ENCODE results near the gene UCN2.

The UCN2 gene

DNA sequence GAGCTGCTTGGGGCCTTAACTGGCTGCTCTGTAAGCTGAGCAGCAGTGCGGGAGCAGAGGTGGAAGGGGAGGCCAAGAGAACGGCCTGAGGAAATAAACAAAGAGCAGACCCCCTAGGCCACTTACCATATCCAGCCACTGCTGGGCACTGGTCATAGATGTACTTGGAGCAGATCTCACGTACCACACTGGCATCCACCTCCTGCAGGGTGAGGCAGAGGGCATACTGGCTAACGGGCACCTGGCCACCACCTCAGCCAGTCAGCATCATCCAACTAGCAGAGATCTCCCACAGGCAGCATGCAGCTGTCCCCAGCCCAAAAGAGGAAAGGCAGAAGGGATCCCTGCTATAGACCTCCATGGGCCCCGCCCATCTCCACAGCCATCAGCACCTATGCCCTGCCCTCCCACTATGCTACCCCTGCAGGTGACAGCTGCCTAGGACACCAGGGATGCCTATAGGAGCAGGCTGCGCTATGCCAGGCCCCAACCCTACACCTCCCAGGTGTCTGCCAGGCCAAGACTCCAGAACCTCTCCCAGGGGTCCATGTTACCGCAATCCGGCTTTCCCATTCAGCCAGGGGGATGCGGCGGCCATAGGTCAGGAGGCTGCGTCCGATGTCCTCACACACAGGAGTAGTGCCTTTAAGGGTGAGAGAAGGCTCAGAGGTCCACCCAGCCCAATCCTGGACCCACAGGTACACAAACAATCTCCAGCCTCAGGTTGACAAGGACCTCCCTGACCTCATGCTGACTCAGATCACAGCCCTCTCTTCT, 36.1 kb upstream of the UCN2 start:
- TF ChIP-seq, protein P1, sequence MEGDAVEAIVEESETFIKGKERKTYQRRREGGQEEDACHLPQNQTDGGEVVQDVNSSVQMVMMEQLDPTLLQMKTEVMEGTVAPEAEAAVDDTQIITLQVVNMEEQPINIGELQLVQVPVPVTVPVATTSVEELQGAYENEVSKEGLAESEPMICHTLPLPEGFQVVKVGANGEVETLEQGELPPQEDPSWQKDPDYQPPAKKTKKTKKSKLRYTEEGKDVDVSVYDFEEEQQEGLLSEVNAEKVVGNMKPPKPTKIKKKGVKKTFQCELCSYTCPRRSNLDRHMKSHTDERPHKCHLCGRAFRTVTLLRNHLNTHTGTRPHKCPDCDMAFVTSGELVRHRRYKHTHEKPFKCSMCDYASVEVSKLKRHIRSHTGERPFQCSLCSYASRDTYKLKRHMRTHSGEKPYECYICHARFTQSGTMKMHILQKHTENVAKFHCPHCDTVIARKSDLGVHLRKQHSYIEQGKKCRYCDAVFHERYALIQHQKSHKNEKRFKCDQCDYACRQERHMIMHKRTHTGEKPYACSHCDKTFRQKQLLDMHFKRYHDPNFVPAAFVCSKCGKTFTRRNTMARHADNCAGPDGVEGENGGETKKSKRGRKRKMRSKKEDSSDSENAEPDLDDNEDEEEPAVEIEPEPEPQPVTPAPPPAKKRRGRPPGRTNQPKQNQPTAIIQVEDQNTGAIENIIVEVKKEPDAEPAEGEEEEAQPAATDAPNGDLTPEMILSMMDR (IDR thresholded peaks at IDR 0.05; ENCODE audit: extremely low read depth, missing control alignments): no peak
- DNase-seq (ENCODE audit: low spot score): no peak

DNA sequence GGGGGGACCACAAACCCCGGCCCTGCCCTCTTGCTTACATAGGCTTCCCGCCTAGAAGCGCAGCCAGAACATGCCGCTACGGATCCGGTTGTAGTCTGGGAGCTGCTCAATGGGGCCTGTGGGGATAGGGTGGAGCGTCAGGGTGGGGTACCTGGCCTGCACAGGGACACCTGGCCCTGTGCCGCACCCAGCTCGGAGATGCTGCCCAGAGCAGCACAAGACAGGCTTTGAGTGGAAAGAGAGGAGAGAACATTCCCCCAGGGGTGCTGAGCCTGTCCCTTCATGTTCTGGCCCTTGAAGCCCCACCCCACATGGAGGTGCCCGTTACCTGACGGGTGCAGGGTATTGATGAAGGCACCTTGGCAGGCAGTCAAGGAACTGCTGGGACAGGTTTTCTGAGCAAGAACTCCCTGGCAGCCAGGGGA, 35.5 kb upstream of the UCN2 start:
- DNase-seq (ENCODE audit: low spot score): no peak
- TF ChIP-seq, protein P1 (IDR thresholded peaks at IDR 0.05; ENCODE audit: extremely low read depth, missing control alignments): no peak

DNA sequence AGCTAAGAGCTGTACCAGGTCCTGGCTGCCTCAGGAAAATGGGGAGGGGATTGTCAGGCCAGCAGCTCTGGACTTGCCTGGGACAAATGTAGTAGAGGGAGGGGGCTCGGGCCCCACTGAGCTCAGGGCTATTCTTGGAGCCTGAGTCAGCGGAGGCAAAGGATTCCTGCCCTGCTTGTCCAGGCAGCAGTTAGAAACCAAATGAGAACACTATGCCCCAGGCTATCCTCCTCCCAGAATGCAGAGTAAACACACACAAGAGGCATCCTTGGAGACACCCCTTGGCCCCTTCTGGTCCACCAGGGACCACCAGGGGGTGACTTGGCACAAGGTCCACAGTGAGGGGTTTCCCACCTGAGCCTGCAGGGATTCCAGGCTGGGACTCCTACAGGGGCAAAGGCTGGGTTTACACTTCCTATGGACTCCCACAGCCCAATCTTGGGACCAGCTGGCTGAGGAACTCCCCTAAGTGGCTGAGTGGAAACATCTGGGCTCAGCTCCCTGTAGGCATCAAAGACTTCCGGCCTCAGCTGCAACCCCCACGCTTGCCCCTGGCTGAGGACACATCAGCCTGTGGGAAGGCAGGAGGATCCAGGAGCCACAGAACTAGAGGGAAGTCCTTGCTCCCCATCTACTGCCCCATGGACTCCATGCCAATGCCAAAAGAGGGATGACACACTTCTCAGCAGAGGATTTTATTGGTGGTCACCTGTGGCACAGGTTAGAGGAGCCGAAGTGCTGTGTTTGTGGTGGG, 34.9 kb upstream of the UCN2 start:
- DNase-seq (ENCODE audit: low spot score): no peak
- TF ChIP-seq, protein P1 (IDR thresholded peaks at IDR 0.05; ENCODE audit: extremely low read depth, missing control alignments): no peak

DNA sequence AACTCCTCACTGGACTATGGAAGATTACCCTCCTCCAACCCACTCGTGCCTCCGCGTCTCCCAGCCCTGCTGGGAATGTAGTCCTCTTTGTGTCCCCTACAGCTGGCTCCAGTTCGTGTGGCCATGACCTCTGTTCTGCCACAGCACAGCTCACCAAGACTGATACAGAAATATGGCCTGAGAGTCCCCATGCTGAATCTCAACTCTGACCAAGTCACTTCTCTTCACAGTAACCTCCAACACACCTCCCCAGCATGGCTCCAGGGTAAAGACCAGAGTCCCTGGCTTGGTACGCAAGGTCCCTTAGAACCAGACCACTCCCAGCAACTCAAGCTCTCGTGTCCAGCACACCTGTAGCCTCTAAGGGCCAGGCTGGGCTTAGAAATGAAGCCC, 33.8 kb upstream of the UCN2 start:
- no peak for DNase-seq (ENCODE audit: low spot score)
- TF ChIP-seq, protein P1 (IDR thresholded peaks at IDR 0.05; ENCODE audit: extremely low read depth, missing control alignments): no peak

DNA sequence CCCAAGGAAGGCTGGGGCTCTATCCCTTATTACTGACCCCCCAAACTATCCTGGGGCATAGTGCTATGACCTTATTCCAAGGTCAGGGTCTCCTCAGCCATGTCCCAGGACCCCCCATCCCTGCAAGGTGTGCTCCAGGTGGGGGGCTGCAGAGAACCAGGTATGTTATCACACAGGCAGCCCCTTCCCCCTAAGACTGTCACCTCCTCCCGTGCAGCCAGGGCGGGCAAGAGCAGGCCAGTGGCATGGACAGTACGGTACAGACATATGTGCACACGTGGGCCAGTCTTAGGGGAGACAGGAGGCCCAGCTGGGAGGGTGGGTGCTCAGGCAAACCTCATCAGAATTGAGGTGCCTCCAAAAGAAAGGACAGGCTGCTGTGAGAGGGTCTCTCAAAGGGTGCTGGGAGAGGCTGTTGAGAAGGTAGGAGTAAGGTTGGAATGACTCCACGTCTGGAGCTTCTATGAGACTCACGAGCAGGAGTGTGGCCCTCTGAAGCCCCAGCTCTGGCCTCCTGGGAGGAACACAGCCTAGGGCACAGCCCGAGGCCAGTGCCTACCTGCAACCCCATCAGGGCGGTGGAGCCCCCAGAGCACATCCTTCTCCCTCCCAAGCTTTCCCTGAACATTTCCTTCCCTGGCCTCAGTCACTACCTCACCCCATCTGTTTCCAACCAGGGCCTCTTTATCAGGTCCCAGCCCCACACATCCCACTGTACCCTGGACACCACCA, 33.3 kb upstream of the UCN2 start:
- DNase-seq (ENCODE audit: low spot score): no peak
- TF ChIP-seq, protein P1 (IDR thresholded peaks at IDR 0.05; ENCODE audit: extremely low read depth, missing control alignments): no peak

DNA sequence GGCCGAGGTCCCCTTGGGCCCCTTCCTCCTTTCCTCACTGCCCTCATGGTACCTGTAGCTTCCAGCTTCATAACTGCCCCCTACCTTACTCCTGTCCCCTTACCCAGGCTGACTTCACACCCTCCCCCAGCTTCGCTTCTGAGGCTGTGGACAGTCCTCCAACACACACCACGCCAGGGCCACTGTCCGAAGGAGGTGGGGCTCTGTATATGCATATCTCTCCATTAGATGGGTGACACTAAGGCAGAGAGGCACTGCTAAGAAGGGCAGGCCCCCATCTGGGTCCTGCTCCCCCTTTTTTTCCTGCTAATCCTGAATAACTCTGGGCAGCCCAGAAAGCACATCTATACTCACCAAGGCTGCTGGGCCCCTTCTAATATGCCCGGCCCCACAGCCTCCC, 32.6 kb upstream of the UCN2 start:
- TF ChIP-seq, protein P1 (IDR thresholded peaks at IDR 0.05; ENCODE audit: extremely low read depth, missing control alignments): no peak
- no peak for DNase-seq (ENCODE audit: low spot score)

Data from GM20000 (cell line).